22Rv1 (cell line): ENCODE results near the gene TUBA8.

Experiments used
- CTCF ChIP-seq: fragments of 450-650 bp; IDR thresholded peaks from 2 replicates; pipeline ENCODE4 v1.5.1; 2017; ENCODE audit warnings: mild to moderate bottlenecking
- ZFX ChIP-seq: fragments of 450-650 bp; IDR thresholded peaks from 2 replicates; pipeline ENCODE4 v1.6.1; 2017; ENCODE audit warnings: antibody characterized with exemption, borderline replicate concordance

DNA sequence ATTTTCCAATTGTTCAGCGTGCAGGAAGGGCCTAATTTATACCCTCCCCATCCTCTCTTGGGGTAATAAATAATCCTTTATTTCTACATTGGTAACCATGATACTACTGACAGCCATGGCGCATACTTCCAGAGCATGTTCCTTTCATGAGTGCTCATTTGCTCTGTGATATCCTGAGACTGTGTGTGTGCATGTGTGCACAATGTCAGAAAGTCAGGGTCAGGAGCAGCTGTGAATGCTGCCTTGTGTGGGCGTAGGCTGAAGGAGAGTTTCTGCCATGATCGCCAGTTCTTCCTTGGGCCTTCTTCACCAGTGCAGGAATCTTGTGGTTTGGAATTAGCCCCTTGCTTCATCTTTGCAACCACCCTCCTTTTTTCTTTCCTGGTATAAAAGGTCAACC is 10.2 kb downstream of the TUBA8 start:
- TF ChIP-seq CTCF (no peak), ZFX (no peak)
